Transverse colon (tissue), 4 donors: ENCODE measurements around the gene SUPT4H1. TPM values are rescaled to one million over a fixed set of nuclear protein-coding genes. Genes with fewer than 3 reads are reported as not detected.

Experiments
- DNase-seq: peaks from one replicate; pipeline ENCODE4 v3.0.0-alpha.2; 2019
- H3K27ac ChIP-seq, 4 donors: fragments of 200-600 bp; sonication (generic); 2 replicates each; pipeline ENCODE4 v1.5.1; 2016 to 2018; ENCODE audit warnings: inconsistent platforms in 4 of 4
- H3K27me3 ChIP-seq: fragments of 200-600 bp; sonication (generic); 2 replicates; pipeline ENCODE4 v1.5.1; 2017; ENCODE audit warnings: inconsistent platforms
- H3K36me3 ChIP-seq, 4 donors: fragments of 200-600 bp; sonication (generic); 2 replicates each; pipeline ENCODE4 v1.5.1; 2017 to 2019; ENCODE audit warnings: inconsistent platforms in 4 of 4
- H3K4me1 ChIP-seq, 4 donors: fragments of 200-600 bp; sonication (generic); 2 replicates each; pipeline ENCODE4 v1.5.1; 2017 to 2020; ENCODE audit warnings: inconsistent platforms in 4 of 4
- H3K4me3 ChIP-seq, 4 donors: fragments of 200-600 bp; sonication (generic); 1 replicate in 1 of 4; 2 replicates in 3 of 4; pipeline versions ENCODE4 v1.5.1 to v1.6.1; 2017 to 2019; ENCODE audit warnings: inconsistent platforms in 4 of 4
- H3K9me3 ChIP-seq, 2 donors: fragments of 200-600 bp; sonication (generic); 2 replicates each; pipeline ENCODE4 v1.5.1; 2017 to 2019; ENCODE audit warnings: inconsistent platforms in 2 of 2
- CTCF ChIP-seq, 5 experiments: fragments of 200-600 bp in 3 of 5; fragments of 450-650 bp in 2 of 5; sonication (generic) in 3 of 5; IDR thresholded peaks; 1 replicate in 2 of 5; 2 replicates in 3 of 5; pipeline ENCODE4 v1.5.1; 2016 to 2017; ENCODE audit warnings: antibody characterized with exemption in 5 of 5, inconsistent platforms in 3 of 5, mild to moderate bottlenecking in 2 of 5, moderate library complexity in 1 of 5
- EP300 ChIP-seq: sonication (generic); formaldehyde crosslinking; IDR thresholded peaks from one replicate; pipeline ENCODE4 v1.6.1; 2017; ENCODE audit warnings: antibody characterized with exemption, low read depth
- POLR2A ChIP-seq: fragments of 450-650 bp; IDR thresholded peaks from one replicate; pipeline ENCODE4 v1.6.1; 2016; ENCODE audit warnings: antibody characterized with exemption, mild to moderate bottlenecking, moderate library complexity
- POLR2AphosphoS5 ChIP-seq, 3 donors: sonication (generic); formaldehyde crosslinking; IDR thresholded peaks; one replicate each; pipeline ENCODE4 v1.6.1; 2016; ENCODE audit warnings: antibody characterized with exemption in 3 of 3
- WGBS, 2 donors: methylation state at CpG; one replicate each; pipeline ENCODE4 v1.1.5; 2018; ENCODE audit warnings: low coverage in 1 of 2; 5-methylcytosine and 5-hydroxymethylcytosine counted together
- in situ Hi-C, 4 donors: fragments of 200-750 bp; cut with MboI; loops; one replicate each; pipeline versions ENCODE4 v1.15.0 to v1.15.1; 2017; ENCODE audit warnings: low sequenced_read_pairs in 3 of 4, low pct_ligation_motif_present in 1 of 4, low pct_unique_long_range_greater_than_20kb in 1 of 4
- intact Hi-C: fragments of 100-400 bp; cut with DNase I; formaldehyde crosslinking; loops from one replicate; pipeline ENCODE4 v1.15.1; 2023; ENCODE audit warnings: low total_unique reads
- total RNA-seq, 4 donors: library from RNA; depleted of rRNA; stranded (reverse); fragments of >200 nt; gene quantifications; one replicate each; pipeline ENCODE4 v1.1.0, GENCODE V29; 2016

Gene SUPT4H1
- total RNA-seq, 4 donors from 2014 or later, result 12.0 to 66.3 (median 40.0) TPM

- no peaks in the 10 kb centered on the region for H3K27me3 ChIP-seq
- 89% methylated on average over 8 of the region's 9 CpGs; no CpG with 5 or more reads in 1 of the 2 donors for WGBS, 2 donors
- no peaks in the 10 kb centered on the region for H3K4me1 ChIP-seq
- intact Hi-C loops (no loop called here), in situ Hi-C loops (loop anchor here in 2 of 4 donors (10.0 kb wide), 2 partner anchors 103 to 133 kb away; partner anchors contain the start of gene RNF43 (in 1 of the 2))
- H3K9me3 ChIP-seq, result no peaks in the 10 kb centered on the region
- no peak for DNase-seq
- no peak overlapping the region for H3K4me3 ChIP-seq
- no peaks in the 10 kb centered on the region for H3K36me3 ChIP-seq
- H3K27ac ChIP-seq, result no peak overlapping the region
- TF ChIP-seq POLR2AphosphoS5 (IDR thresholded peaks at IDR 0.05) (no peak), EP300 (no peak), POLR2A (no peak), CTCF (IDR thresholded peaks at IDR 0.05) (no peak)
Observed at GRCh38 chr17:58311429-58311894, 40.5 kb downstream of the SUPT4H1 start.

GRCh38 chr17:58310511-58311428 is 41.2 kb downstream of the SUPT4H1 start:
- TF ChIP-seq EP300 (no peak), CTCF (IDR thresholded peaks at IDR 0.05) (no peak), POLR2AphosphoS5 (IDR thresholded peaks at IDR 0.05) (no peak), POLR2A (no peak)
- Histone ChIP-seq H3K27ac (no peak overlapping the region), H3K27me3 (no peaks in the 10 kb centered on the region), H3K4me3 (no peak overlapping the region), H3K9me3 (no peaks in the 10 kb centered on the region), H3K4me1 (no peaks in the 10 kb centered on the region), H3K36me3 (no peaks in the 10 kb centered on the region)
- intact Hi-C loops, result no loop called here
- 89% methylated on average over 23 of the region's 23 CpGs; no CpG with 5 or more reads in 1 of the 2 donors for WGBS, 2 donors
- in situ Hi-C loops, result loop anchor here in 2 of 4 donors (10.0 kb wide), 2 partner anchors 104 to 134 kb away; partner anchors contain the start of gene RNF43 (in 1 of the 2)
- no peak for DNase-seq

DNA sequence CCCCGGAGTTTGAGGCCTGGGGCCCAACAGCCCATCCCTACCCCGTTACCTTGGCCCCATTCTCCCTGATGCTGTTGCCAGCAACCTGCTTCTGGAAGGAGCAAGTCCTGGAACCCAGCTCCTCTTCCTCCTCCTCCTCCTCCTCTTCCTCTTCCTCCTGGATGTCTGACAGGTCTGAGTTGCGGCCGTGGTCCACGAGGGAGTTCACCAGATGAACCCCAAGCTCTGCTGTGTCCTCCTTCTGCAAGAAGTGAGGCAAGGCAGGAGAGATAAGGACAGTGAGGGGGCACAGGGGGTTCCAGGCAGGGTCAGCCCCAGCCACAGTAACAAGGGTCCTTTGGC is 42.1 kb downstream of the SUPT4H1 start:
- Histone ChIP-seq H3K9me3 (no peaks in the 10 kb centered on the region), H3K27me3 (no peaks in the 10 kb centered on the region), H3K4me3 (no peak overlapping the region), H3K27ac (no peak overlapping the region), H3K36me3 (no peaks in the 10 kb centered on the region), H3K4me1 (no peaks in the 10 kb centered on the region)
- TF ChIP-seq CTCF (IDR thresholded peaks at IDR 0.05) (no peak), EP300 (no peak), POLR2AphosphoS5 (IDR thresholded peaks at IDR 0.05) (no peak), POLR2A (no peak)
- in situ Hi-C loops (loop anchor here in 2 of 4 donors (10.0 kb wide), 2 partner anchors 105 to 135 kb away; partner anchors contain the start of gene RNF43 (in 1 of the 2)), intact Hi-C loops (no loop called here)
- DNase-seq, result no peak
- WGBS, 2 donors, result 85% methylated on average over 5 of the region's 5 CpGs; no CpG with 5 or more reads in 1 of the 2 donors

- DNase-seq, result no peak
- no peak for TF ChIP-seq POLR2A
- TF ChIP-seq CTCF (IDR thresholded peaks at IDR 0.05), result no peak
- no peak for TF ChIP-seq EP300
- no peak for TF ChIP-seq POLR2AphosphoS5 (IDR thresholded peaks at IDR 0.05)
- in situ Hi-C loops, result no loop called here
- no peaks in the 10 kb centered on the region for H3K27me3 ChIP-seq
- WGBS, 2 donors, result 84 to 88% methylated on average over 5 to 20 of the region's 21 CpGs
- H3K4me1 ChIP-seq, result no peaks in the 10 kb centered on the region
- no peaks in the 10 kb centered on the region for H3K36me3 ChIP-seq
- no peak overlapping the region for H3K27ac ChIP-seq
- intact Hi-C loops, result no loop called here
- H3K9me3 ChIP-seq, result no peaks in the 10 kb centered on the region
- H3K4me3 ChIP-seq, result no peak overlapping the region
Observed at GRCh38 chr17:58308985-58309917, 42.8 kb downstream of the SUPT4H1 start.
